Measurements from ENCODE around the gene IL12A.

The IL12A gene
- total RNA-seq: 1.6 to 3.7 reads per million in 2 donors

GRCh38 chr3:159988617-159989271 is at the start of gene IL12A:
Gene IL12A (plus strand): TSS chr3:159988835.
- DNase-seq: peak; percentile 67 to 89 (median 74)

- peak in 1 of 5 experiments; percentile 95 for DNase-seq
Measured at GRCh38 chr3:159941038-159942000, 47.3 kb upstream of the IL12A start.

GRCh38 chr3:159944781-159945180 is 43.9 kb upstream of the IL12A start:
- DNase-seq: no peak

- DNase-seq: no peak
Measured at GRCh38 chr3:159945930-159946329, 42.7 kb upstream of the IL12A start.

- DNase-seq: no peak
Measured at GRCh38 chr3:159947220-159947619, 41.4 kb upstream of the IL12A start.

GRCh38 chr3:159948429-159949144 is 40.0 kb upstream of the IL12A start:
- no peak for DNase-seq

- DNase-seq: peak in 1 of 5 experiments; percentile 28
Measured at GRCh38 chr3:159950156-159950898, 38.3 kb upstream of the IL12A start.

GRCh38 chr3:159951540-159951939 is 37.1 kb upstream of the IL12A start:
- DNase-seq: no peak

- DNase-seq: no peak
Measured at GRCh38 chr3:159953325-159954085, 35.1 kb upstream of the IL12A start.

- DNase-seq: no peak
Measured at GRCh38 chr3:159960188-159961148, 28.2 kb upstream of the IL12A start.

- peak in 1 of 5 experiments; percentile 76 for DNase-seq
Measured at GRCh38 chr3:159964166-159964973, 24.3 kb upstream of the IL12A start.

- no peak for DNase-seq
Measured at GRCh38 chr3:159971311-159971710, 17.3 kb upstream of the IL12A start.

- DNase-seq: no peak
Measured at GRCh38 chr3:159977295-159977694, 11.3 kb upstream of the IL12A start.

GRCh38 chr3:159978353-159978752 is 10.3 kb upstream of the IL12A start:
- no peak for DNase-seq

- no peak for DNase-seq
Measured at GRCh38 chr3:159978918-159979703, 9.5 kb upstream of the IL12A start.

- no peak for DNase-seq
Measured at GRCh38 chr3:159982442-159982974, 6.1 kb upstream of the IL12A start.

- peak in 1 of 5 experiments; percentile 60 for DNase-seq
Measured at GRCh38 chr3:159987291-159987711, 1.3 kb upstream of the IL12A start.
